Stimulated activated CD4-positive, alpha-beta T cell treated with anti-CD3 and anti-CD28 coated beads, TNF-alpha, amount 100 ng/mL, for 4 hours (primary cell): ENCODE data around the gene RNF39.

Experiments
- DNase-seq, 3 experiments: peaks; one replicate each; pipeline ENCODE4 v3.0.0-alpha.2; 2020; ENCODE audit warnings: low read depth in 3 of 3

The RNF39 gene

GRCh38 chr6:30097902-30098768 is 22.6 kb upstream of the RNF39 start:
- DNase-seq, result no peak

DNA sequence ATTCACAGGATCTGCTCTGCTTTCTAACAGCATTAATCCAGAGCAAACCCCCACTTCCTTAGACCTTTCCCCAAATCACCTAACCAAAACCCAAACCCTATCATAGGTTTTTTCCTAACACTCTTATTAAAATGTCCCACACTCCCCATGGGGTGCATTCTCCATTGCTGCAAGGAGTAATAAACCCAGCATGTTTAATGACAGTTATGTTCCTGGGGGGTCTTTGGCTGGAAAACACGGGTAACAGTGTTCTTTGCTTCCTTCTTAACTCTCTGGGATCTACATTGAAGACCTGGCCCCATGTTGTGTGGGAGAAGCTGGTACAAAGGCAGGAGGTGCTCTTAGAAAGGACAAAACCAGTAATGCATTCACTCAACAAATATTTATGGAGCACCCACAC is 21.3 kb upstream of the RNF39 start:
- no peak for DNase-seq

GRCh38 chr6:30093951-30094661 is 18.5 kb upstream of the RNF39 start:
- DNase-seq, result no peak

- no peak for DNase-seq
Measured at GRCh38 chr6:30092852-30093543, 17.4 kb upstream of the RNF39 start.

- no peak for DNase-seq
Measured at GRCh38 chr6:30091577-30092381, 16.2 kb upstream of the RNF39 start.

DNA sequence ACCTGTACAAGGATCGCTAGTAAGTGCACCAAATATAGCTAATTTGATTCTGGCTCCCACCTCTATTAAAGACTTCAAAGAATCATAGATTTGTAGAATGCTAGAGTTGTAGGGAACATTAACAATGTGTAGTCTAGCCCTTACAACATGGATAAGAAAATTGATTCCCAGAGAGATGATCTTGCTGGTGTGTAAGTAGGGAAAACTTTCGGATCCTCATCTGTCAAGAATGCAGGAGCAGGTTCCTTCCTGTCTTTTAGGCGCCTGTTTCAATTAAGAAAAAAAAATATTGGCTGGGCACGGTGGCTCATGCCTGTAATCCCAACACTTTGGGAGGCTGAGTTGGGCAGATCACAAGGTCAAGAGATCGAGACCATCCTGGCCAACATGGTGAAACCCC is 12.3 kb upstream of the RNF39 start:
- DNase-seq, result no peak

GRCh38 chr6:30077218-30077617 is 1.6 kb upstream of the RNF39 start:
- DNase-seq, result no peak

DNA sequence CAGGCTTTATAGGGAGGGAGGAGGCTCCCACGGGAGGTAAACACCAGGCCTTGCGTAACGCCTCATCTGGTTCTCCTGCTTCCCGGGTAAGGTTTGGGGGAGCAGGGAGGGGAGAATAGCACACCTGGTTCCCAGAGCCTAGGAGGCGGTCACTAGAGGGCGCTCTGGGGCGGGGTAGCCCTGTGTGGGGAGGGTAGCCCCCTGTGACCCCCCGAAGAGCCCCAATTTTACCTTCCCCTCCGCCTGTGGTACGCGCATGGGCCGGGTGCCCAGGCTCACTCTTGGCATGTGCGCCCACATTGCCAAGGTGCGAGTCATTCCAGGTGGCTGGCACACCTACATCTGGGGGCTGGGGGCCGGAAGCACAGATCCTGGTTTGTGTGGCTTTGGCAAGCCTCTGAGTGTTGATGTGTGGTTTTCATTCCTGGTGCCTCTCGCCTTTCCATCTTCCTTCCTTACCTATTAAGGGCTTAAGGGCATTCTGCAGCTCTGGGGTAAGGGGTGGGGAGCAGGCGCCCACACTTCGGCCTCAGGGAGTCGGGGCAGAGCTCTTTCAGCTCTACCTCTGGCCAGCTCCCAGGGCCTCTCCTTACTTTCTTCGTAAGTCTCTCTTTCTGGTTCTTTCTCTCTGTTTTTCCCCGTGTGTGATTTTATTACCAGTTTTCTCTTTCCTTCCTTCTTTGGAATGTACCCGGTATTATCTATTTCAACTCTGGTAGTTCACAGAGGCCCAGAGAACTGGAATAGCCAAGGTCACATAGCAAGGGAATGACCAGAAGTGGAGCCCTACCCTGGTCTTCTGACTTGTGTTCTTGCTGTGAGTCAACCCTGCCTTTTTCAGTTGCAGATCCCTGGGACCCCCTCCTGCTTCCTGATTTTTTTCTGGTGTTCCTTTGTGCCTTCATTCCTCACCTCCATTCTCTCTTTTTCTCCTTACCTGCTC is 492 bp upstream of the RNF39 start:
- no peak for DNase-seq

GRCh38 chr6:30074331-30075093 is 1.1 kb downstream of the RNF39 start:
- no peak for DNase-seq

GRCh38 chr6:30073489-30074235 is 1.9 kb downstream of the RNF39 start:
- no peak for DNase-seq

DNA sequence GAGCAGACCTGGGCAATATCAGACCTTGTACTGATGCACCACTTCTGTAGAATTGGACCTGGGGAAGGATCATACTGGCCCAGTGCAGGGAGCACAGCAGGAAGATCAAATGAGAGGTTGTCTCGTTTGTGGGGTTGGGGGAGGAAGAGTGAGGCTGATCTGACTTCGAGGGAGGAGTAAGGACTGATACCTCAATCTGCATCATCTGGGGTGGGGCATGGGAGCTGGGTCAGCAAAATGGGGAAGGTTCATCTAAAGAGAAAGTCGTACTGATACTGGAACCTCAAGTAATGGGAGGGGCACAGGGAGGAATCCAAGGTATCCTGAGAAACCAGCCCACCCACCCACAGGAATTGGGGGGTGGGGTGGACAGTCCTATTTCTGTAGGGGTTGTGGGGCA is 3.7 kb downstream of the RNF39 start:
- no peak for DNase-seq

DNA sequence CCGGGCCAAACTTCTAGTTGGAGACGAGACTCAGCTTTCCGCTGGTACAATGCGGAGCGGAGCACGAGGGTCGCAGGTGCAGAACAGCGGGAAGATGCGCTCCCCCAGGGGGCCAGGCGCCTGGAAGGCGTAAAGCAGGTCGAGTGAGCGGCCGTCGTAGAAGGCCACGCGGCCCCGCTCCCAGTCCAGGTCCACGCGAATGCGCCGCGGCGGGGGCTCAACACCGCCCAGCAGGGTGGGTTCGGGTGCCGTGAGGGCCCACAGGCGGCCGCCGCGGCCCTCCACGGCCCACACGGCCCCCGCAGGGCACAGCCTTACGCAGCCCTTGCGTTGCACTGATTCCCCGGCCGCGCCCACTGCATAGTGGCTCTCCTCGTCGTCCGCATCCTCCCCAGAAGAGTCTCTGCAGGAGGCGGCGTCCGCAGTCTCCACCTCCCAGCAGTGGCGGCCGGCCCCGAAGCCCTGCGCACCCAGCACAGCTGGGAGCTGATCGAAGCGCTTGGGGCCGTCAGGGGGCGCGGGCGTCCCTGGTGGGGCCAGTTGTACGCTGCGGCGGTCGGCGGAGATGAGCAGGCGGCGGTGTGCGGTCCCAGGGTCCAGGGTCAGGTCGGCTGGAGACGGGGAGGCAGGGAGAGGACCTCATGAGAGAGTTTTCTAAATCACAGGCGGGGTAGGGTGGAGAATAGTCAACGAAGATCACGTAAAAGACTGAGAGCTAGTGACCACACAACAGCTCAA is 4.3 kb downstream of the RNF39 start:
- no peak for DNase-seq

- DNase-seq, result no peak
Measured at GRCh38 chr6:30067460-30068139, 8.0 kb downstream of the RNF39 start.

DNA sequence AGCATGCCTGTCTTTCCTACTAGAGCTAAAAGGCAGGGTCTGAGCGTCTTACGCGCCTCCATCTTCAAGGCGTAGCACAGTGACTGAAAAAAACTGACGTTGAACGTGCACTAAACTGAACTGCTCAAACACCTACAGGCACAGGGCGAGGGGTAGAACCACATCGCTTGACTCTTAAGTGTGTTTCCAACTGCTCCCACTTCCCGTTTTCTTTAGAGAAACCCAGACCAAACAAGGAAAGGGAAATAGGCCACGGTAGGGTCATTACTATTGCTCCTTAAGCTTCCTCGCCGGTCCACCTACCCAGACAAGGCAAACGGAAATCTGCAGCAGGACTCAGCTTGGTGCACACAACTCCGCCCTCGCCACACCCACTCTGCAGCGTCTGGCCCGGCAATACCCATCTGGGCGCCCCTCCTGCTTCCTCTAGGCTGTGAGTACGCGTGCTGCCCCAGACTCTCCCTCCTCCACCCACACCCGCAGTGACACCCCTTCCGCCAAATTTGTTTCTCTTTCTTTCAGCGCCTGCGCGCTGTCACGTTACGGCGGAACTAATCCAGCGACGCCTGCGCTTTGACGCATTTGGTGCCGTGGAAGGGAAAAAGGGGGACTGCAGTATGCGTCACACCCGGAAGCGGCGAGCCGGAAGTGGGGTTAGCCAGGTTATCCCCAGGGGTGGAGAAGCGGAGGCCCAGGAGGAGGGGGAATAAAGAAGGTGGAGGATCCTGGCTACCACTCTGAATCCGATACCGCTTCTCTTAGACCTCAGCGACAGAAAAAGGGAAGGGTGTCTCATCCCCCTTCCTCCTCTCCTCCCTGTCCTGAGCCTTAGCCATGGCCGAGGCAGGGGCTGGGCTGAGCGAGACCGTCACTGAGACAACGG is 8.8 kb downstream of the RNF39 start, which contains the start of gene PPP1R11:
TSS of gene PPP1R11 (plus strand) at position 622 of the 883 bp plus-strand sequence. CDS start at position 835, 213 bp downstream.
- DNase-seq, result peak; percentile 91 to 98 (median 98)

- no peak for DNase-seq
Measured at GRCh38 chr6:30066082-30066481, 9.5 kb downstream of the RNF39 start.

- DNase-seq, result no peak
Measured at GRCh38 chr6:30063315-30063714, 12.3 kb downstream of the RNF39 start.
